ENCODE measurements around the gene DEAF1. TPM values are rescaled to one million over a fixed set of nuclear protein-coding genes. Genes with fewer than 3 reads are reported as not detected.
A peak's percentile ranks its signal among the peaks of the same experiment; 100 is the strongest.

DEAF1 gene
- total RNA-seq, 2 experiments from 2014 or later, result 47.4 to 56.6 TPM

GRCh38 chr11:678297-678696 lies 16.7 kb downstream of the DEAF1 start:
- peaks cover 51% of the 10 kb centered on the region for H3K36me3 Mint-ChIP-seq (ENCODE audit: low read depth)
- no peak for ATAC-seq
- no peaks in the 10 kb centered on the region for H3K27me3 Mint-ChIP-seq
- DNase-seq, result no peak
- no peak overlapping the region for H3K27ac Mint-ChIP-seq
- no peaks in the 10 kb centered on the region for H3K4me1 Mint-ChIP-seq
- no peak overlapping the region for H3K4me3 Mint-ChIP-seq
- intact Hi-C loops (cut with DNase I, micrococcal nuclease), result no loop called here
- ChIA-PET POLR2A (no interaction called here), CTCF (interaction anchor here (0.6 kb wide), 1 partner anchor 165 kb away, joined by 3 read pairs; no protein-coding TSS in a partner anchor)
- H3K9me3 Mint-ChIP-seq (ENCODE audit: low read depth), result no peaks in the 10 kb centered on the region

GRCh38 chr11:674406-674805 lies 20.6 kb downstream of the DEAF1 start:
- intact Hi-C loops (cut with DNase I, micrococcal nuclease), result no loop called here
- peaks cover 33% of the 10 kb centered on the region for H3K36me3 Mint-ChIP-seq (ENCODE audit: low read depth)
- no peak overlapping the region for H3K4me3 Mint-ChIP-seq
- no peaks in the 10 kb centered on the region for H3K9me3 Mint-ChIP-seq (ENCODE audit: low read depth)
- DNase-seq, result no peak
- CTCF ChIA-PET, result interaction anchor here (0.8 to 1.0 kb wide), 3 partner anchors 14 to 48 kb away, joined by 3 to 4 read pairs (median 4); no protein-coding TSS in a partner anchor
- POLR2A ChIA-PET, result no interaction called here
- no peak overlapping the region for H3K27ac Mint-ChIP-seq
- H3K27me3 Mint-ChIP-seq, result no peaks in the 10 kb centered on the region
- no peaks in the 10 kb centered on the region for H3K4me1 Mint-ChIP-seq
- no peak for ATAC-seq

GRCh38 chr11:673866-674265 lies 21.2 kb downstream of the DEAF1 start:
- ChIA-PET CTCF (interaction anchor here (0.9 to 1.0 kb wide), 2 partner anchors 13 to 48 kb away, joined by 4 read pairs; no protein-coding TSS in a partner anchor), POLR2A (no interaction called here)
- no peak overlapping the region for H3K27ac Mint-ChIP-seq
- peaks cover 33% of the 10 kb centered on the region for H3K36me3 Mint-ChIP-seq (ENCODE audit: low read depth)
- H3K4me1 Mint-ChIP-seq, result no peaks in the 10 kb centered on the region
- no peak overlapping the region for H3K4me3 Mint-ChIP-seq
- H3K9me3 Mint-ChIP-seq (ENCODE audit: low read depth), result no peaks in the 10 kb centered on the region
- ATAC-seq (no peak), DNase-seq (no peak)
- no peaks in the 10 kb centered on the region for H3K27me3 Mint-ChIP-seq
- intact Hi-C loops (cut with DNase I, micrococcal nuclease), result no loop called here

- POLR2A ChIA-PET, result no interaction called here
- ATAC-seq (no peak), DNase-seq (no peak)
- no peaks in the 10 kb centered on the region for H3K4me1 Mint-ChIP-seq
- H3K9me3 Mint-ChIP-seq (ENCODE audit: low read depth), result no peaks in the 10 kb centered on the region
- H3K27ac Mint-ChIP-seq, result no peak overlapping the region
- no peaks in the 10 kb centered on the region for H3K27me3 Mint-ChIP-seq
- H3K36me3 Mint-ChIP-seq (ENCODE audit: low read depth), result peaks cover 17% of the 10 kb centered on the region
- CTCF ChIA-PET, result interaction anchor here (0.7 kb wide), 2 partner anchors 97 to 142 kb away, joined by 4 to 5 read pairs; no protein-coding TSS in a partner anchor
- intact Hi-C loops (cut with DNase I, micrococcal nuclease), result no loop called here
- H3K4me3 Mint-ChIP-seq, result no peak overlapping the region
Measured at GRCh38 chr11:665704-666281, 29.2 kb downstream of the DEAF1 start.

- Mint-ChIP-seq H3K9me3 (ENCODE audit: low read depth) (no peaks in the 10 kb centered on the region), H3K4me1 (no peaks in the 10 kb centered on the region), H3K4me3 (no peak overlapping the region), H3K36me3 (ENCODE audit: low read depth) (peaks cover 17% of the 10 kb centered on the region), H3K27me3 (no peaks in the 10 kb centered on the region), H3K27ac (no peak overlapping the region)
- intact Hi-C loops (cut with DNase I, micrococcal nuclease), result no loop called here
- CTCF ChIA-PET, result interaction anchor here (0.7 kb wide), 2 partner anchors 97 to 142 kb away, joined by 4 to 5 read pairs; no protein-coding TSS in a partner anchor
- POLR2A ChIA-PET, result no interaction called here
- DNase-seq, result no peak
- ATAC-seq, result no peak
Measured at GRCh38 chr11:665062-665703, 29.8 kb downstream of the DEAF1 start.

GRCh38 chr11:662689-663274 lies 32.2 kb downstream of the DEAF1 start:
- ChIA-PET POLR2A (no interaction called here), CTCF (interaction anchor here (1.9 kb wide), 1 partner anchor 64 kb away, joined by 7 read pairs; no protein-coding TSS in a partner anchor)

GRCh38 chr11:660681-661444 lies 34.2 kb downstream of the DEAF1 start:
- peaks cover 11% of the 10 kb centered on the region for H3K36me3 Mint-ChIP-seq (ENCODE audit: low read depth)
- H3K4me1 Mint-ChIP-seq, result no peaks in the 10 kb centered on the region
- intact Hi-C loops (cut with DNase I, micrococcal nuclease), result loop anchor here in 1 of 2 experiments (5.0 kb wide), 1 partner anchor 61 kb away; no protein-coding TSS in a partner anchor
- no peaks in the 10 kb centered on the region for H3K9me3 Mint-ChIP-seq (ENCODE audit: low read depth)
- ChIA-PET POLR2A (interaction anchor here (0.6 kb wide), 1 partner anchor 82 kb away, joined by 3 read pairs; no protein-coding TSS in a partner anchor), CTCF (interaction anchor here (1.3 to 1.9 kb wide), 2 partner anchors 13 to 66 kb away, joined by 4 to 7 read pairs; no protein-coding TSS in a partner anchor)
- H3K4me3 Mint-ChIP-seq, result no peak overlapping the region
- ATAC-seq, result no peak
- no peak for DNase-seq
- H3K27me3 Mint-ChIP-seq, result no peaks in the 10 kb centered on the region
- no peak overlapping the region for H3K27ac Mint-ChIP-seq

More at GRCh38 chr11:662689-663274, 32.2 kb downstream of the DEAF1 start:
- no peaks in the 10 kb centered on the region for H3K9me3 Mint-ChIP-seq (ENCODE audit: low read depth)
- ATAC-seq, result peak; percentile 85
- no peak overlapping the region for H3K4me3 Mint-ChIP-seq
- peaks cover 16% of the 10 kb centered on the region for H3K36me3 Mint-ChIP-seq (ENCODE audit: low read depth)
- H3K27me3 Mint-ChIP-seq, result no peaks in the 10 kb centered on the region
- no peaks in the 10 kb centered on the region for H3K4me1 Mint-ChIP-seq
- intact Hi-C loops (cut with DNase I, micrococcal nuclease), result loop anchor here (1.0 to 5.0 kb wide), 3 partner anchors 60 to 66 kb away; no protein-coding TSS in a partner anchor
- H3K27ac Mint-ChIP-seq, result no peak overlapping the region
- peak; percentile 68 for DNase-seq

GRCh38 chr11:660281-660680 lies 34.7 kb downstream of the DEAF1 start:
- Mint-ChIP-seq H3K9me3 (ENCODE audit: low read depth) (no peaks in the 10 kb centered on the region), H3K27me3 (no peaks in the 10 kb centered on the region), H3K36me3 (ENCODE audit: low read depth) (peaks cover 10% of the 10 kb centered on the region), H3K27ac (no peak overlapping the region), H3K4me1 (no peaks in the 10 kb centered on the region), H3K4me3 (no peak overlapping the region)
- CTCF ChIA-PET, result interaction anchor here (1.3 kb wide), 1 partner anchor 14 kb away, joined by 4 read pairs; no protein-coding TSS in a partner anchor
- DNase-seq, result no peak
- POLR2A ChIA-PET, result no interaction called here
- intact Hi-C loops (cut with DNase I, micrococcal nuclease), result loop anchor here in 1 of 2 experiments (5.0 kb wide), 1 partner anchor 62 kb away; no protein-coding TSS in a partner anchor
- ATAC-seq, result no peak

- DNase-seq (no peak), ATAC-seq (no peak)
- Mint-ChIP-seq H3K4me1 (no peaks in the 10 kb centered on the region), H3K36me3 (ENCODE audit: low read depth) (peaks cover 9% of the 10 kb centered on the region), H3K9me3 (ENCODE audit: low read depth) (no peaks in the 10 kb centered on the region), H3K27ac (no peak overlapping the region), H3K27me3 (no peaks in the 10 kb centered on the region), H3K4me3 (no peak overlapping the region)
- ChIA-PET CTCF (no interaction called here), POLR2A (no interaction called here)
- intact Hi-C loops (cut with DNase I, micrococcal nuclease), result loop anchor here in 1 of 2 experiments (5.0 kb wide), 1 partner anchor 63 kb away; no protein-coding TSS in a partner anchor
Measured at GRCh38 chr11:659532-660085, 35.4 kb downstream of the DEAF1 start.

- CTCF ChIA-PET, result interaction anchor here (0.7 kb wide), 1 partner anchor 25 kb away, joined by 4 read pairs; no protein-coding TSS in a partner anchor
- Mint-ChIP-seq H3K27me3 (no peaks in the 10 kb centered on the region), H3K4me1 (no peaks in the 10 kb centered on the region), H3K4me3 (no peak overlapping the region), H3K36me3 (ENCODE audit: low read depth) (peaks cover 10% of the 10 kb centered on the region), H3K9me3 (ENCODE audit: low read depth) (no peaks in the 10 kb centered on the region), H3K27ac (no peak overlapping the region)
- intact Hi-C loops (cut with DNase I, micrococcal nuclease), result no loop called here
- no peak for DNase-seq
- POLR2A ChIA-PET, result no interaction called here
- ATAC-seq, result no peak
Measured at GRCh38 chr11:657691-658126, 37.3 kb downstream of the DEAF1 start.

- CTCF ChIA-PET, result no interaction called here
- Mint-ChIP-seq H3K4me1 (no peaks in the 10 kb centered on the region), H3K4me3 (no peak overlapping the region), H3K9me3 (ENCODE audit: low read depth) (no peaks in the 10 kb centered on the region), H3K36me3 (ENCODE audit: low read depth) (peaks cover 11% of the 10 kb centered on the region), H3K27ac (no peak overlapping the region), H3K27me3 (no peaks in the 10 kb centered on the region)
- intact Hi-C loops (cut with DNase I, micrococcal nuclease), result no loop called here
- DNase-seq (no peak), ATAC-seq (no peak)
- POLR2A ChIA-PET, result no interaction called here
Measured at GRCh38 chr11:656866-657265, 38.2 kb downstream of the DEAF1 start.
